ENCODE data around the gene CASP12.

The CASP12 gene

GRCh38 chr11:104891135-104891534 lies 7.1 kb downstream of the CASP12 start:
- no peak for DNase-seq (ENCODE audit: low spot score)

- DNase-seq (ENCODE audit: low spot score): no peak
These were observed 14.9 kb downstream of the CASP12 start for GRCh38 chr11:104883342-104883741.

- DNase-seq (ENCODE audit: low spot score): no peak
These were observed 17.0 kb downstream of the CASP12 start for GRCh38 chr11:104881117-104881794.

- no peak for DNase-seq (ENCODE audit: low spot score)
These were observed 18.6 kb downstream of the CASP12 start for GRCh38 chr11:104879514-104880190.

- DNase-seq (ENCODE audit: low spot score): no peak
These were observed 21.3 kb downstream of the CASP12 start for GRCh38 chr11:104876861-104877431.

GRCh38 chr11:104876324-104876723 lies 21.9 kb downstream of the CASP12 start:
- DNase-seq (ENCODE audit: low spot score): no peak

GRCh38 chr11:104873252-104873651 lies 25.0 kb downstream of the CASP12 start:
- DNase-seq (ENCODE audit: low spot score): no peak

- DNase-seq (ENCODE audit: low spot score): no peak
These were observed 25.9 kb downstream of the CASP12 start for GRCh38 chr11:104872393-104872792.

GRCh38 chr11:104870910-104871309 lies 27.4 kb downstream of the CASP12 start:
- no peak for DNase-seq (ENCODE audit: low spot score)

- no peak for DNase-seq (ENCODE audit: low spot score)
These were observed 31.4 kb downstream of the CASP12 start for GRCh38 chr11:104866815-104867214.

GRCh38 chr11:104858882-104859775 lies 39.1 kb downstream of the CASP12 start:
- DNase-seq (ENCODE audit: low spot score): no peak

- no peak for DNase-seq (ENCODE audit: low spot score)
These were observed 41.7 kb downstream of the CASP12 start for GRCh38 chr11:104856607-104857006.

GRCh38 chr11:104855965-104856364 lies 42.3 kb downstream of the CASP12 start:
- no peak for DNase-seq (ENCODE audit: low spot score)

GRCh38 chr11:104853276-104853675 lies 45.0 kb downstream of the CASP12 start:
- no peak for DNase-seq (ENCODE audit: low spot score)

GRCh38 chr11:104852811-104853210 lies 45.4 kb downstream of the CASP12 start:
- no peak for DNase-seq (ENCODE audit: low spot score)

- no peak for DNase-seq (ENCODE audit: low spot score)
These were observed 52.0 kb downstream of the CASP12 start for GRCh38 chr11:104846216-104846615.

GRCh38 chr11:104844451-104844850 lies 53.8 kb downstream of the CASP12 start:
- DNase-seq (ENCODE audit: low spot score): no peak

GRCh38 chr11:104843150-104843836 lies 55.0 kb downstream of the CASP12 start:
- DNase-seq (ENCODE audit: low spot score): no peak

GRCh38 chr11:104841973-104842525 lies 56.2 kb downstream of the CASP12 start:
- no peak for DNase-seq (ENCODE audit: low spot score)

- no peak for DNase-seq (ENCODE audit: low spot score)
These were observed 57.1 kb downstream of the CASP12 start for GRCh38 chr11:104841185-104841584.

GRCh38 chr11:104837969-104838639 lies 60.2 kb downstream of the CASP12 start:
- no peak for DNase-seq (ENCODE audit: low spot score)

All from HuH-7 (cell line).